Breast epithelium (tissue), 4 donors: ENCODE measurements around the gene CENPE. TPM values are rescaled to one million over a fixed set of nuclear protein-coding genes. Genes with fewer than 3 reads are reported as not detected.
"Not testable (repeated sequence)": the region's sequence is repeated elsewhere in the genome, so short reads cannot be mapped to it uniquely, and the experiment has no call there.

Experiments
- DNase-seq, 2 donors: peaks; one replicate each; pipeline ENCODE4 v3.0.0-alpha.2; 2019; ENCODE audit warnings: low spot score in 2 of 2
- H3K27ac ChIP-seq, 2 donors: fragments of 200-600 bp; sonication (generic) in 1 of 2; one replicate each; pipeline ENCODE4 v1.5.1; 2016 to 2019; ENCODE audit warnings: mild to moderate bottlenecking in 1 of 2
- H3K27me3 ChIP-seq, 2 donors: fragments of 200-600 bp; sonication (generic) in 1 of 2; one replicate each; pipeline versions ENCODE4 v1.5.1 to v1.6.0; 2017 to 2019; ENCODE audit warnings: control low read depth in 1 of 2, mild to moderate bottlenecking in 1 of 2
- H3K36me3 ChIP-seq: fragments of 200-600 bp; one replicate; pipeline ENCODE4 v1.5.1; 2019
- H3K4me1 ChIP-seq, 2 donors: fragments of 200-600 bp; sonication (generic); one replicate each; pipeline ENCODE4 v1.5.1; 2016 to 2019; ENCODE audit warnings: control low read depth in 1 of 2
- H3K4me3 ChIP-seq, 3 donors: fragments of 200-600 bp; sonication (generic); 1 replicate in 2 of 3; 2 replicates in 1 of 3; pipeline ENCODE4 v1.5.1; 2016 to 2019; ENCODE audit warnings: mild to moderate bottlenecking in 3 of 3, moderate library complexity in 2 of 3
- H3K9me3 ChIP-seq, 2 donors: fragments of 200-600 bp; sonication (generic) in 1 of 2; one replicate each; pipeline ENCODE4 v1.5.1; 2016 to 2019; ENCODE audit warnings: control low read depth in 1 of 2
- CTCF ChIP-seq, 3 donors: fragments of 450-650 bp; IDR thresholded peaks; one replicate each; pipeline ENCODE4 v1.5.1; 2016 to 2017; ENCODE audit warnings: antibody characterized with exemption in 3 of 3, mild to moderate bottlenecking in 3 of 3, moderate library complexity in 3 of 3
- POLR2A ChIP-seq: fragments of 450-650 bp; IDR thresholded peaks from one replicate; pipeline ENCODE4 v1.6.1; 2016; ENCODE audit warnings: antibody characterized with exemption, mild to moderate bottlenecking, moderate library complexity
- POLR2AphosphoS5 ChIP-seq, 3 donors: sonication (generic); formaldehyde crosslinking; IDR thresholded peaks; one replicate each; pipeline ENCODE4 v1.6.1; 2017; ENCODE audit warnings: antibody characterized with exemption in 3 of 3
- intact Hi-C: fragments of 100-400 bp; cut with DNase I; formaldehyde crosslinking; loops from one replicate; pipeline ENCODE4 v1.15.1; 2023; ENCODE audit warnings: low total_unique reads
- total RNA-seq, 3 donors: library from RNA; depleted of rRNA; stranded (reverse); fragments of >200 nt; gene quantifications; one replicate each; pipeline ENCODE4 v1.1.0, GENCODE V29; 2016

Gene CENPE
- total RNA-seq, 3 donors from 2014 or later, result 0.33 to 2.6 (median 1.3) TPM

DNA sequence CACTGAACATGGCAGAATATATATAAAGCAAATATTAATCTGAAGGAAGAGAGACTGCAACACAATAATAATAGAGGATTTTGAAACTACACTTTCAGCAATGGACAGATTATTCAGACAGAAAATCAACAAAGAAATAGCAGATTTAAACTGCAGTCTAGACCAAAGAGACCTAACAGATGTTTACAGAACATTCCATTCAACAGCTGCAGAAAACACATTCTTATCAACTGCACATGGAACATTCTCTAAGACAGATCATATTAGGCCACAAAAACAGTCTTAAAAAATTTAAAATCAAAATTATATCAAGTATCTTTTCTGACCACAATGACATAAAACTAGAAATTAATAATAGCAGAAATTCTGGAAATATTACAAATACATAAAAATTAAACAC is 27.1 kb downstream of the CENPE start:
- H3K36me3 ChIP-seq, result no peaks in the 10 kb centered on the region
- intact Hi-C loops, result no loop called here
- peaks cover 12 to 17% of the 10 kb centered on the region in 2 donors for H3K9me3 ChIP-seq
- H3K27me3 ChIP-seq, result no peaks in the 10 kb centered on the region
- no peak for DNase-seq
- no peak for TF ChIP-seq POLR2A
- TF ChIP-seq POLR2AphosphoS5 (IDR thresholded peaks at IDR 0.05), result no peak
- no peak for TF ChIP-seq CTCF (IDR thresholded peaks at IDR 0.05)
- H3K27ac ChIP-seq, result no peak overlapping the region
- H3K4me3 ChIP-seq, result no peak overlapping the region
- H3K4me1 ChIP-seq, result no peaks in the 10 kb centered on the region

GRCh38 chr4:103169750-103170149 is 28.4 kb downstream of the CENPE start:
- H3K4me3 ChIP-seq, H3K36me3 ChIP-seq, intact Hi-C loops, H3K27ac ChIP-seq, H3K4me1 ChIP-seq, DNase-seq, H3K27me3 ChIP-seq: not testable (repeated sequence)
- peaks cover 12 to 17% of the 10 kb centered on the region in 2 donors for H3K9me3 ChIP-seq

GRCh38 chr4:103168993-103169392 is 29.1 kb downstream of the CENPE start:
- intact Hi-C loops, result no loop called here
- no peaks in the 10 kb centered on the region for H3K27me3 ChIP-seq
- H3K9me3 ChIP-seq, result peaks cover 12 to 17% of the 10 kb centered on the region in 2 donors
- H3K36me3 ChIP-seq, result no peaks in the 10 kb centered on the region
- H3K4me1 ChIP-seq, result no peaks in the 10 kb centered on the region
- no peak overlapping the region for H3K4me3 ChIP-seq
- DNase-seq, result no peak
- TF ChIP-seq CTCF (IDR thresholded peaks at IDR 0.05), result no peak
- no peak for TF ChIP-seq POLR2AphosphoS5 (IDR thresholded peaks at IDR 0.05)
- no peak for TF ChIP-seq POLR2A
- no peak overlapping the region for H3K27ac ChIP-seq

GRCh38 chr4:103162176-103162575 is 36.0 kb downstream of the CENPE start:
- DNase-seq, result no peak
- H3K27ac ChIP-seq, result no peak overlapping the region
- intact Hi-C loops, result no loop called here
- H3K36me3 ChIP-seq, result no peaks in the 10 kb centered on the region
- H3K27me3 ChIP-seq, result no peaks in the 10 kb centered on the region
- H3K4me1 ChIP-seq, result no peaks in the 10 kb centered on the region
- no peaks in the 10 kb centered on the region for H3K9me3 ChIP-seq
- H3K4me3 ChIP-seq, result no peak overlapping the region
- TF ChIP-seq POLR2A (no peak), POLR2AphosphoS5 (IDR thresholded peaks at IDR 0.05) (no peak), CTCF (IDR thresholded peaks at IDR 0.05) (no peak)

DNA sequence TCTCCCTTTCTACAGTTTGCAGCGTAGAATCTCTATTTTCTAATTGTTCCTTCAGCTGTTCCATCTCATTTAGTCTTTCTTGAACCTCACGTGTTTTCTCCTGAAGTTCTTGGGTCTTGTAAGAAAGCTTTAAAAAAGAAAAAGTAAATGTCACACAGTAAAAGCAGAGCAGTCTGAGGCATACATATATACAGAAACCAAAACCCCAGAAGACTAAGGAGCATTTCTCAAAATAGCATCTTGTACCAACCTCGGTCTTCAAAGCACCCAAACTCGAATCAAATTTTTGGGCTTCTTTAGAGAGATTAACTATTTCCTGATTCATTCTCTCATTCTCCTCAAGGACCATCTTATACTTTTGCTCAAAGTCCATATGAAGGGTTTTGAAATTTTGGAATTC is 39.4 kb downstream of the CENPE start:
- intact Hi-C loops, result no loop called here
- TF ChIP-seq CTCF (IDR thresholded peaks at IDR 0.05) (no peak), POLR2A (no peak), POLR2AphosphoS5 (IDR thresholded peaks at IDR 0.05) (no peak)
- H3K4me3 ChIP-seq, result no peak overlapping the region

GRCh38 chr4:103156106-103156505 is 42.0 kb downstream of the CENPE start:
- H3K27me3 ChIP-seq, result no peaks in the 10 kb centered on the region
- H3K9me3 ChIP-seq, result no peaks in the 10 kb centered on the region
- no peak for DNase-seq
- H3K27ac ChIP-seq, result no peak overlapping the region
- no peaks in the 10 kb centered on the region for H3K4me1 ChIP-seq
- intact Hi-C loops, result no loop called here
- no peak overlapping the region for H3K4me3 ChIP-seq
- H3K36me3 ChIP-seq, result no peaks in the 10 kb centered on the region
- no peak for TF ChIP-seq POLR2A
- no peak for TF ChIP-seq CTCF (IDR thresholded peaks at IDR 0.05)
- no peak for TF ChIP-seq POLR2AphosphoS5 (IDR thresholded peaks at IDR 0.05)

More for the DNA sequence above, 39.4 kb downstream of the CENPE start:
- no peaks in the 10 kb centered on the region for H3K4me1 ChIP-seq
- DNase-seq, result no peak
- H3K36me3 ChIP-seq, result no peaks in the 10 kb centered on the region
- H3K27ac ChIP-seq, result no peak overlapping the region
- H3K27me3 ChIP-seq, result no peaks in the 10 kb centered on the region
- no peaks in the 10 kb centered on the region for H3K9me3 ChIP-seq
